DMS53 (cell line): Measurements from ENCODE around the gene HSD17B3.
"Not testable (repeated sequence)": the region's sequence is repeated elsewhere in the genome, so short reads cannot be mapped to it uniquely, and the experiment has no call there.

Experiments
- DNase-seq: peaks from one replicate; lab custom pipeline; 2025; lab: John Stamatoyannopoulos, UW

HSD17B3 gene

GRCh38 chr9:96306958-96307357 lies 5.0 kb upstream of the HSD17B3 start:
- not testable (repeated sequence) for DNase-seq

- DNase-seq: no peak
These were observed 3.2 kb upstream of the HSD17B3 start for GRCh38 chr9:96305171-96305570.

- no peak for DNase-seq
These were observed 2.3 kb upstream of the HSD17B3 start for GRCh38 chr9:96304230-96304629.

DNA sequence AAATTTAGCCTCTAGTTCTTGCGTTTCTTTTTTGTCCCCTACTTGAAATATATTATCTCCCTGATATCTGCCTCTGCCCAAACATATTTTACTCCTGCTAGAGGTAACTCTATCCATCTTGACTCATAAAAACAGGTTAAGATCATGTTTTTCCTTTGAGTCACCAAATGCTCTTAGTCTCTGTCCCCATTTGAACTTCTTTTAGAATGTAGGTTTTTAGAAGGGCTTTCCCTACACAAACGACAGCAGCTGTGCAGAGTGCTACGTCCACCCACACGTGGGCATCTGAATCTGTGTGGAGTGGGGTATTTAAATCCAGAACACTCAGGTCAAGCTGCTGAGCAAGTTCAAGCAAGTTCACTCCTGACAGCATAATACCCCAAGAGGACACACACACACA lies 2.2 kb downstream of the HSD17B3 start:
- DNase-seq: no peak

DNA sequence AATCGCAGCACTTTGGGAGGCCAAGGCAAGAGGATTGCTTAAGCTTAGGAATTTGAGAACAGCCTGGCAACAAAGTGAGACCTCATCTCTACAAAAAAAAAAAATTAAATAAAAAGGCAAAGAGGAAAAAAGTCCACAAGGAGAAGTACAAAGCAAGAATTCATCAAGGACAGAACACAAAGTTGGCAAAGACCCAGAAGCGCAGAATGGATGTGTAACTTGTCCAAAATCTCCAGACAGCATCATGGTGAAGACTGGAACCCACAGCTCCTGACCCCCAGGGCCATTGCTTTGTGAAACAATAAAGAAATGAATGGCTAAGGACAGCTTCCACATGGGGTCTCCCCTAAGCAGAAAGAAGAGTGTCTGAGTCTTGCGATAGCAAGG lies 7.8 kb downstream of the HSD17B3 start:
- peak; percentile 17 for DNase-seq

GRCh38 chr9:96293498-96294158 lies 8.3 kb downstream of the HSD17B3 start:
- peak; percentile 92 for DNase-seq

DNA sequence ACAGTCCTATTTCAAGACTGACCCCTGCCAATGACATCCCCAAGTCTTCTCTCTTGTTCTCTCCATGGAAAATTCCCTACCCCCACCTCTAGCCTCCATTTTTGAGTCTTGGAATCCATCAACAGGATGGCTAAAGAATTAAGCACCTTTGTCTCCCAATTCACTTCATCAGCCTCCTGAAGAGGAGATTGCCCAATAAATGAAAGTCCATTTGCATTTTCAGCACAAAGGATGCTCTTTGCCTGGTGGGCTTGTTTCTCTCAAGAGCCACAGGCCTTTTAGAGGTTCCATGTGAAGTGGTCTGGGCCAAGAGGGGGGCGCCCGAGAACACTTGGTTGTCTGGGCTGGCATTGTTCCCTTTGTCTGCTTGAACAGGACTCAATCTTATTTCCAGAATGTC lies 12.6 kb downstream of the HSD17B3 start:
- DNase-seq: no peak

GRCh38 chr9:96281641-96282040 lies 20.3 kb downstream of the HSD17B3 start:
- no peak for DNase-seq

DNA sequence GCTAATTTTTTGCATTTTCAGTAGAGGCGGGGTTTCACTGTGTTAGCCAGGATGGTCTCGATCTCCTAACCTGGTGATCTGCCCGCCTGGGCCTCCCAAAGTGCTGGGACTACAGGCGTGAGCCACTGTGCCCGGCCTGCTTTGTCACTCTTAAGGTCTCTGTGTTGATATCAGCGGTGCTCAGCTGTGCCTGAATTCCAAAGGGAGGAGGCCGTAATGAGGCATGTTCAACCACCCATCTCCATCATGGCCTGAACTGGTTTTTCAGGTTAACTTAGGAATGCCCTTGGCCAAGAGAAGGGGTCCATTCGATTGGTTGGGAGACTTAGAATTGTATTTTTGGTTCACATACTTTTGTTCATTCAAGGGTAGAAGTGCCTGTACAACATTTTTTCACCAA lies 22.0 kb downstream of the HSD17B3 start:
- DNase-seq: peak; percentile 41

- DNase-seq: no peak
These were observed 27.0 kb downstream of the HSD17B3 start for GRCh38 chr9:96274939-96275338.

DNA sequence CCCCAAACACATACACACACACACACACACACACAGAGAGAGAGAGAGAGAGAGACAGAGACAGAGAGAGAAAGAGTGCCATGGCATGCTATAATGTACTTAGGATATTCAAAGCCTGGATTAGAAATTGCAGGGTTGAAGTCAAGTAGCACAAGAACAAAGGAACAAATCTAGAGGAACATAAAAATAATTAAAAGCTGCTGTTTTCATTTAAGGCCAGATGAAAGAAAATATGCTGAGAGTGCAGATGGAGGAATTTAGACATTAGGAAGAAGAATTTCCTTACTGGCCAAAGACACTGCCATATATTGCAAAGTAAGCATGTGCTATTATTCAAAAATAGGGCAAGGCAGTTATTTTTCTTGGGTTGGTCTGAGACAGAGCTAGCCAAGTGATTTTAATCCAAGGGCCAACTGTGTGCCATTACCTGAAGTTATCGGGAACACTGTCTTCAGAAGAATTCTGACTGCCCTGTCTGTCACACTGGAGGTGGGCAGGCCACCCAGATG lies 31.7 kb downstream of the HSD17B3 start:
- DNase-seq: no peak

DNA sequence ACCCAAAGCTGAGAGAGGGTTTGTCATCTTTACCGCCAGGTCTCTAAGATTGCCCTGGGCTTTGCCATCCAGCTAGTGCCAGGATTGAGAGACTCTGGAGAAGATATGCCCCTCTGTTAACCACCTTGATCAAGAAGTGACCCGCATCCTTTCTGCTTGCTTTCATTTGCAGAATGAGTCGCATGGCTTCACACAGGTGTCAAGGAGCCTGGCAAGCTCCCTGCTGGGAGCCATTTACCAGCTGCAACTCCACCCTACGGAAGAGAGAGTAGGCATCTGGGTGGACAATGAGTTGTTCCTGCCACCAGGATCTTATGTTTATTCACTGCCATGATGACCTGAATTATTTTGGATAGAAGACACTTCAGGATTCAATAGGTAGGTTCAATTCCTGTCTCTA lies 43.0 kb downstream of the HSD17B3 start:
- peak; percentile 57 for DNase-seq

- peak; percentile 80 for DNase-seq
These were observed 45.2 kb downstream of the HSD17B3 start for GRCh38 chr9:96256800-96257199.

DNA sequence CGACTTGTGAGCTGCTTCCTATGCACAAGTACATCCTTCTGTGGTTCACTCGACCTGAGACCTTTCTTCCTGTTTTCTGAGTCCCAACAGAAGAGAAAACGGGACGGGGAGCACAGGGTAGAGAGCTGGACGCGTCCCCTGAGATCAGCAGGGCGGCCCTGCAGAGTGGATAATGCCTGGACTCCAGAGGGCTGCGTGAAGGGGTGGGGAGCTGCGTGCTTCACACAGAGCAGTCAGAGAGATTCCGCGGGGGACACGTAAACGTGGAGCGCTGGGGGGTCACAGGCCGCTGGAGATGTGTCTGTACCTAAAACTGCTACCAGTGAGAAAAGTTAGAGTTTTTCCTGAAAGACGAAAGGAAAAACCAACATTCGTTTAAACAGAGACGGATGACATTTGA lies 46.3 kb downstream of the HSD17B3 start:
- no peak for DNase-seq

DNA sequence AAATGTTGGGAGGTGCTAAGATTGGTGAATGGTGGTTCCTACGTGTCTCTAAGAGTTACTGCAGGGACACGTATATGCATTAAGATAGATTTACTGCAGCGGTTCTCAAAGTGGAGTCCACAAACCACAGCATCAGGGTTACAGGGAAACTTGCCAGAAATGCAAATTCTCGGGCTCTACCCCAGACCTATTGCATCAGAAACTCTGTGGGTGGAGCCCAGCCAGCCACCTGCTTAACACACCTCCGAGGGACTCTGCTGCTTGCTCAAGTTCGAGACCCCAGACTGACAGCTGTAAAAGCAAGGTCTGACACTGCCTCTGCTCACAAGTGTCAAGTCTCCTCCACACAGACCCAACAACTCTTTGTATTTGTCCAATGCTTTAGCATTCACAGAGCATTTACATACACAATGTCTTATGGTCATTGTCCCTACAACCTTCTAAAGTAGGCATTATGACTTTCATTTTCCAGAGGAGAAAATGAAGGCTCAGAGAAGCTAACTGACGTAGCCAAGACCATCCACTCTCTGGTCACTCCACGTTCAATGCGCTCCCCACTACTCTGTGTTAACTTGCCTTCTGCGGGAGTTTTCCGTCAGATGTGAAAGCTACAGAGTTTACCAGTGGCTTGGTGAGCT lies 48.8 kb downstream of the HSD17B3 start:
- DNase-seq: no peak

DNA sequence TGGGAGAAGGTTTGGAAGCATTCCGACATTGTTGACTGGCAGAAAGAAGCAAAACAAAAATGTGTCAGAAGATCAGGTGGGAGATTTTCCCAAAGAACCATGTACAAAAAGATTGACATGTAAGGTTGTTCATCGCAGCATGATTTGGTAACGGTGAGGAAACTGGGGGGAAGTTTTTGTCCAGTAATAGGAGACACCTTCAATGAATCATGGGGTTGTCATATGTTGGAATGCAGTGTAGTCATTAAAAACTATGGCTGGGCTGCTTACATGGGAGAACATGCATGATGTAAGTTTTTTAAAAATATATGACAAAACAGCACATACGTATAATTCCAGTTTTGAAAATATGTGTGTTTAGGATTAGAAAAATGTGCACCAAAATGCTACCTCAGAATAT lies 50.5 kb downstream of the HSD17B3 start:
- no peak for DNase-seq

DNA sequence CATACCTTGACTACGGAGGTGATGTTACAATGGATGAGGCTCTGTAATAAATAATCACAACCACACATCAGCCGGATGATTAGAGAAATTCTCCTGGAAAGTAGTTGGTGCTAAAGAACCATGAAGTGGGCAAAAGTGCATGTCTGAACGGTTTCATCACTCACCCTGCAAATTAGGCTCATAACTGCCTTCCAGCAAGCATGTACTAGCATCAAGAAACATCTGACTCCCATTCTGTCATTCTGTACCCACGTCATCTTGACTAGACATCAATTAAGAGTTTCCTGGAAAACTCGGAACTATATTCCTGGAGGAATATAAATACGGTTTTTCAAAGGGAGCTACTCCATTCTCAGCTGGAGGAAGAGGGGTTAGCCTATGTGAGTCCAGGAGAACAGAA lies 52.2 kb downstream of the HSD17B3 start:
- DNase-seq: no peak

- no peak for DNase-seq
These were observed 55.7 kb downstream of the HSD17B3 start for GRCh38 chr9:96246267-96246671.

GRCh38 chr9:96245399-96245798 lies 56.6 kb downstream of the HSD17B3 start:
- peak; percentile 5 for DNase-seq

DNA sequence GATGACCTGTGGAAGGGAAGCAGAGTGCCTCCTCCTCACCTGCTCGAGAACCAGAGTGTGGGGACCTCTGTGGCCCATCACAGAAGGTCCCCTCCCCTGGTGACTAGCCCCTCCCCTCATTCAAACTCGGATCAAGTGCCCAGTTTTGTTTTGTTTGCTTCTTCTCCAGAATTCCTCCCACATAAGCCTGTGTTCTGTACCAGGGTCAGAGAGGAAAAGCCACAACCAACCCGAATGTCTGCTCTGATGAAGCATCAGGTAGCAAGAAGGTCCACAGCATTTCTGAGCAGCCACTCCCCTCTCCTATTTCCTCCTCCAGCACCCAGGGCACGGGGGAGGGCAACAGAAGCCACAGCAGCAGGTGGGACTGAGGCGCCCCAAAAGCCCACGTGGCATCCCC lies 58.2 kb downstream of the HSD17B3 start:
- no peak for DNase-seq

- DNase-seq: no peak
These were observed 59.2 kb downstream of the HSD17B3 start for GRCh38 chr9:96242811-96243210.

DNA sequence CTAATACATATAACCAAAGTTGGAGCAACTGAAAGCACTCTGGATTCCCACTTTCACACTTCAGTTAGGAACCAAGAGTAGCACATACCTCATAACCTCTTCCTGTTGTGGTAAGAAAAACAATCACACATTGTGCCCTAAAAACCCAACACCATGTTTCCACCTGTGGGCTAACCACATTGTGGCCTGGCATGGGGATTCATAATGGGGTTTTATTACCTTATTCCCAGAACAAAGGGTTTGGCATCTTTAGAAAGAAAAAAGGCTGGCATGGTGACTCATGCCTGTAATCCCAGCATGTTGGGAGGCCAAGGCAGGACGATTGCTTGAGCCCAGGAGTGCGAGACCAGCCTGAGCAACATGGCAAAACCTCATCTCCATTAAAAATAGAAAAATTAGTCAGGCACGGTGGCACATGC lies 60.6 kb downstream of the HSD17B3 start:
- peak; percentile 30 for DNase-seq

DNA sequence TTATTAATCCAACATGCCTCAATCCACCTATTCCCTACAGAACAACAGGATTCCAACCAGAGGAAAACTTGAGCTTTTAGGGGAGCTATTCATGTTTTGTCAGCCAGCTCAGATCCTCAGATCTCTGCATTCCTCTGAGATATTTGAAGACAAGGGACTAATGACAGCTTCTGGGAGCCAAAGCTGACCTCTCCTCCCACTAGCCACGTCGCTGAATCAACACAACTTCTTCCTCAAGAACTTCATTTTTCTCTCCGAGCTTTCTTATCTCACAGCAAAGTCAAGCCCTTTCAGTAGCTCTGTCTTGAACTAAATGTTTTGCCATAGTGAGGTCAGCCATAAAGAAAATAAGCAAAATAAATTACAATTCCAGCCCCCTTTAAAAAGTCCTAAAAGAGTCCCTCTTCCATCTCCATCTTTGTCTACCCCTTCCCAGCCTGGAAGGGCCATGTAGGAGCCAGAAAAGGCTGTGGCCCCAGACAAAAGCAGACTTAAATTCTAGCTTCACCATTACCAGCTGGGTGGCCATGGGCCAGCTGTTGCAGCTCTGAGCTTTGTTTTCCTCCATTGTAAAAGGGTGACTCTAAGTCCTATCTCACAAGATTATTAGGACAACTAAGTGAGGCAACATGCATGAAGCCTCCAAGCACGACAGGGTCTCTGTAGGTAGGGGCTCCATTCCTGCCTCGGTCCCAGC lies 65.0 kb downstream of the HSD17B3 start:
- no peak for DNase-seq
